ENCODE data around the gene VSTM2B.

VSTM2B gene

GRCh38 chr19:29478578-29479565 lies 46.9 kb upstream of the VSTM2B start:
- Histone ChIP-seq H3K9me3 (ENCODE audit: insufficient read depth, low read length) (peaks cover 9% of the 10 kb centered on the region; the same call in 1 of the 2 replicates), H3K4me3 (ENCODE audit: low read length) (no peak overlapping the region), H3K27me3 (ENCODE audit: low read depth, low read length) (peaks cover 9% of the 10 kb centered on the region), H3K36me3 (replicated peaks; ENCODE audit: low read depth, low read length) (no peaks in the 10 kb centered on the region), H3K4me1 (ENCODE audit: low read length) (no peaks in the 10 kb centered on the region), H2AFZ (ENCODE audit: low read depth, low read length) (no peak overlapping the region), H3K4me2 (ENCODE audit: low read length) (no peak overlapping the region), H3K79me2 (ENCODE audit: low read length) (no peaks in the 10 kb centered on the region), H4K20me1 (ENCODE audit: insufficient read depth, low read length) (no peaks in the 10 kb centered on the region), H3K9ac (ENCODE audit: low read length) (no peak overlapping the region), H3K27ac (ENCODE audit: low read length) (no peak overlapping the region)
- TF ChIP-seq EZH2phosphoT487 (IDR thresholded peaks at IDR 0.05; ENCODE audit: low read depth) (no peak), CTCF (IDR thresholded peaks at IDR 0.05; ENCODE audit: low read depth, low read length) (peak; percentile 37)

GRCh38 chr19:29479941-29480340 lies 45.9 kb upstream of the VSTM2B start:
- TF ChIP-seq EZH2phosphoT487 (IDR thresholded peaks at IDR 0.05; ENCODE audit: low read depth) (no peak), CTCF (IDR thresholded peaks at IDR 0.05; ENCODE audit: low read depth, low read length) (no peak)

GRCh38 chr19:29480507-29480906 lies 45.3 kb upstream of the VSTM2B start:
- no peaks in the 10 kb centered on the region for H3K4me1 ChIP-seq (ENCODE audit: low read length)
- H4K20me1 ChIP-seq (ENCODE audit: insufficient read depth, low read length) = no peaks in the 10 kb centered on the region
- H3K9ac ChIP-seq (ENCODE audit: low read length) = no peak overlapping the region
- no peak overlapping the region for H2AFZ ChIP-seq (ENCODE audit: low read depth, low read length)
- H3K9me3 ChIP-seq (ENCODE audit: insufficient read depth, low read length) = peaks cover 9% of the 10 kb centered on the region; the same call in 1 of the 2 replicates
- no peaks in the 10 kb centered on the region for H3K79me2 ChIP-seq (ENCODE audit: low read length)
- no peak for TF ChIP-seq EZH2phosphoT487 (IDR thresholded peaks at IDR 0.05; ENCODE audit: low read depth)
- no peak for TF ChIP-seq CTCF (IDR thresholded peaks at IDR 0.05; ENCODE audit: low read depth, low read length)
- H3K36me3 ChIP-seq (replicated peaks; ENCODE audit: low read depth, low read length) = no peaks in the 10 kb centered on the region
- no peak overlapping the region for H3K4me2 ChIP-seq (ENCODE audit: low read length)
- H3K27me3 ChIP-seq (ENCODE audit: low read depth, low read length) = peaks cover 3% of the 10 kb centered on the region; the same call in 1 of the 2 replicates
- no peak overlapping the region for H3K27ac ChIP-seq (ENCODE audit: low read length)
- no peak overlapping the region for H3K4me3 ChIP-seq (ENCODE audit: low read length)

More at GRCh38 chr19:29479941-29480340, 45.9 kb upstream of the VSTM2B start:
- Histone ChIP-seq H4K20me1 (ENCODE audit: insufficient read depth, low read length) (no peaks in the 10 kb centered on the region), H3K27ac (ENCODE audit: low read length) (no peak overlapping the region), H3K27me3 (ENCODE audit: low read depth, low read length) (peaks cover 5% of the 10 kb centered on the region), H3K4me1 (ENCODE audit: low read length) (no peaks in the 10 kb centered on the region), H3K4me3 (ENCODE audit: low read length) (no peak overlapping the region), H3K9me3 (ENCODE audit: insufficient read depth, low read length) (peaks cover 9% of the 10 kb centered on the region; the same call in 1 of the 2 replicates), H3K9ac (ENCODE audit: low read length) (no peak overlapping the region), H3K36me3 (replicated peaks; ENCODE audit: low read depth, low read length) (no peaks in the 10 kb centered on the region), H3K79me2 (ENCODE audit: low read length) (no peaks in the 10 kb centered on the region), H3K4me2 (ENCODE audit: low read length) (no peak overlapping the region), H2AFZ (ENCODE audit: low read depth, low read length) (no peak overlapping the region)

- no peaks in the 10 kb centered on the region for H3K27me3 ChIP-seq (ENCODE audit: low read depth, low read length)
- no peak overlapping the region for H3K4me2 ChIP-seq (ENCODE audit: low read length)
Measured at GRCh38 chr19:29482855-29483640, 42.7 kb upstream of the VSTM2B start.

More at GRCh38 chr19:29482855-29483640, 42.7 kb upstream of the VSTM2B start:
- Histone ChIP-seq H2AFZ (ENCODE audit: low read depth, low read length) (no peak overlapping the region), H3K79me2 (ENCODE audit: low read length) (no peaks in the 10 kb centered on the region), H3K4me3 (ENCODE audit: low read length) (no peak overlapping the region), H3K9me3 (ENCODE audit: insufficient read depth, low read length) (peaks cover 9% of the 10 kb centered on the region; the same call in 1 of the 2 replicates), H3K4me1 (ENCODE audit: low read length) (peaks cover 16% of the 10 kb centered on the region), H3K9ac (ENCODE audit: low read length) (no peak overlapping the region), H3K27ac (ENCODE audit: low read length) (no peak overlapping the region), H4K20me1 (ENCODE audit: insufficient read depth, low read length) (no peaks in the 10 kb centered on the region), H3K36me3 (replicated peaks; ENCODE audit: low read depth, low read length) (no peaks in the 10 kb centered on the region)
- TF ChIP-seq EZH2phosphoT487 (IDR thresholded peaks at IDR 0.05; ENCODE audit: low read depth) (no peak), CTCF (IDR thresholded peaks at IDR 0.05; ENCODE audit: low read depth, low read length) (no peak)
